NCI-H146 (cell line): ENCODE measurements around the gene RFK.
"Not testable (repeated sequence)": the region's sequence is repeated elsewhere in the genome, so short reads cannot be mapped to it uniquely, and the experiment has no call there.

Source experiments
- DNase-seq: peaks from one replicate; lab custom pipeline; 2025; lab: John Stamatoyannopoulos, UW

The RFK gene

DNA sequence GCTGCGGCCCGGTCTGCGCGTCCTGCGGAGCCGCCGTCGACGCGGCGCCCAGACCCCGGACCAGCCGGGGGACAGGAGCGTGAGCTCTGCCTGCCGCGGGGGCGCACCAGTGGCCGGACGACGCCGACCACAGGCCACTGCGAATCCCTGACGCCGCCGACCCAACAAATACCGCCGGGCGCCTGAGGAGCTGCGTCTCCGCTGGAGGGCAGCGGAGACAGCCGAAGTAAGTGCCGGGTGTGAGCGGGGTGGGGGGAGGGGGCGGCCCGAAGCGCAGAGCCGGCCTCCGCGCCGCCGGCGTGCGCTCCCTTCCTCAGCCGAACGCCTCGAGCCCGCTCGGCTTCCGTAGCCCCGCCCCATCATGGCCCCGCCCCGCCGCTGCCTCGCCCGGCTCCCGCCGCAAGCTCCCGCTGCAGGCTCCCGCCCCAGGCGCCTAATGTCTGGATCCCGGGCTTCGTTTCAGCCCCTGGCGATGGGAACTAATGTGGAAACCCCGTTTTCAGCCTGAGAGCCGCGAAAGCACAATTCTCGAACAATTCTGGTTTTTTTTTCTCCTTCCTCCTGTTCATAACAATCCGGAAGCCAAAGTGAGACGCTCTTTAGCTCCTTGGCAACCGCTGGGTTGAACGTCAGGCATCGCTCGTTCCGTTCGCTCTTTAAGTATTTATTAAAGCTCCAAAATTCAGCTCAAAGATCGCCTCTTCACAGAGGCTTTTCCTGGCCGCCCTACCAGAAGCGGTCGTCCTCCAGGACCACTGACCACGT, at the start of gene RFK:
Gene RFK (minus strand): TSS at position 232 of the 765 bp plus-strand sequence. CDS start 255 bp downstream, outside the sequence.
- DNase-seq = peak; percentile 89

DNA sequence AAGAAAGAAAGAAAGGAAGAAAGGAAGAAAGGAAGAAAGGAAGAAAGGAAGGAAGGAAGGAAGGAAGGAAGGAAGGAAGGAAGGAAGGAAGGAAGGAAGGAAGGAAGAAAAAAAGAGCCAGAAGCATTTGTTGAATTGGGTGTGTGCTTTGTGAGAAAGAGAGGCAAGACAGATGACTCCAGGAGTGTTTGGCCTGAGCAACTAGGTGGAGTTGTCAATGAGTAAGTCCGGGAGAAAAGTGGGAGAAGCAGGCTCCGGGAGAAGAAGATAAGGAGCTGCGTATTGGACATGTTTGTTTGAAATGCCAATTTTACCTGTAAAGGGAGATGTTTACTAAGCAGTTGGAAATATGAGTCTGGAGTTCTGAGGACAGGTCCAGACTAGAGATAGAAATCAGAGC, 49.7 kb upstream of the RFK start:
- no peak for DNase-seq

DNA sequence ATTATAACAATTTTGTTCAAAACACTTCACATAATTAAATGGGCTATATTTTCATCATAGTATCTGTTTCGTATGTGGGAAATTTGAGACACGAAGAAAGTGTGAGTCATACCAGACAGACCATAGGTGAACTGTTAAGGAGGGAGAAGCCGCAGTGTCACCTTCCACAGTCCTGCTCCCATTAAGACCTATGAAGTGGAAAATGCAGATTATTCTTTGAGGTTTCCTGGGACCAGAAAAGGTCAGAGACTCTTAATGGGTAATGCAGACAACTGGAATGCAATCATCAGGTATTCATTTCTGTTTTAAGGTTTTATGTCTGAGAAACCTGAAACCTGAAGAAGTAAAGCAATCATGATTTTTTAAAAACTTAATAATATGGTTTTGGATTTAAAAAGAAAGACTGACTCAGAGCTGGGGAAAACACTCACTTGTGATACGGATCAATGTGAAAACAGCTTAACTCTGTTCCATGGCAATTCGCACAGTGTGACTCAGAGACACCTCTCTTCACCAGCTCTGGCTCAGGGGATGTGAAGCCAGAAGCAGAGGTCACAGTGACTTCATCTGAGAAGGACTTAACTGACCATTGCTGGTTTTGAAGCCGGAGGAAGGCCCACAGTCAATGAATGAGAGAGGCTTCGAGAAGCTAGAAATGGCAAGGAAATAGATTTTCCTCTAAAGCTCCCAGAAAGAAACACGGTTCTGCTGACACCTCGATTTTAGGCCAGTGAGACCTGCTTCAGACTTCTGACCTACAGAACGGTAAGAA, 47.5 kb upstream of the RFK start:
- DNase-seq = no peak

DNA sequence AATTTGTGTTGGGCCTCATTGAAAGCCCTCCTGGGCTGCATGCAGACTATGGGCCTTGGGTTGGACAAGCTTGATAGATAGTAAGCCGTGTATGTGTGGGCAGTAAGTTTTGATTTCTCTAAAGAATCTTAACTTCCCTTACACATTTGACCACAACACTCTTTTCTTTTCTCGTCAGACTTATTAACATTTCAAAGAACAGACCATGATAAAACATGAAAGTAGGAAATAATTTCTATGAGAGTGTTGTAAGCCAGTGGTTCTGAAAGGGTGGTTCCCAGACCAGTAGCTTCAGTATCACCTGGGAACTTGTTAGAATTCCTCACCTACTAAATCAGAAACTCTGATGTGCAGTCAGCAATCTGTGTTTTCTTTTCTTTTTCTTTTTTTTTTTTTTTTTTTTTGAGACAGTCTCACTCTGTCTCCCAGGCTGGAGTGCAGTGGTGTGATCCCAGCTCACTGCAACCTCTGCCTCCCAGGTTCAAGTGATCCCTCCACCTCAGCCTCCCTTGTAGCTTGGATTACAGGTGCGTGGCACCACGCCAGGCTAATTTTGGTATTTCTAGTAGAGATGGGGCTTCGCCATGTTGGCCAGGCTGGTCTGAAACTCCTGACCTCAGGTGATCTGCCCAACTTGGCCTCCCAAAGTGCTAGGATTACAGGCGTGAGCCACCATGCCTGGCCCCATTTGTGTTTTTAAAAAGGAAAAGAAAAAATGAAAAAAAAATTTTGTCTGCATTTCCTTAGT, 44.8 kb upstream of the RFK start:
- DNase-seq = no peak

DNA sequence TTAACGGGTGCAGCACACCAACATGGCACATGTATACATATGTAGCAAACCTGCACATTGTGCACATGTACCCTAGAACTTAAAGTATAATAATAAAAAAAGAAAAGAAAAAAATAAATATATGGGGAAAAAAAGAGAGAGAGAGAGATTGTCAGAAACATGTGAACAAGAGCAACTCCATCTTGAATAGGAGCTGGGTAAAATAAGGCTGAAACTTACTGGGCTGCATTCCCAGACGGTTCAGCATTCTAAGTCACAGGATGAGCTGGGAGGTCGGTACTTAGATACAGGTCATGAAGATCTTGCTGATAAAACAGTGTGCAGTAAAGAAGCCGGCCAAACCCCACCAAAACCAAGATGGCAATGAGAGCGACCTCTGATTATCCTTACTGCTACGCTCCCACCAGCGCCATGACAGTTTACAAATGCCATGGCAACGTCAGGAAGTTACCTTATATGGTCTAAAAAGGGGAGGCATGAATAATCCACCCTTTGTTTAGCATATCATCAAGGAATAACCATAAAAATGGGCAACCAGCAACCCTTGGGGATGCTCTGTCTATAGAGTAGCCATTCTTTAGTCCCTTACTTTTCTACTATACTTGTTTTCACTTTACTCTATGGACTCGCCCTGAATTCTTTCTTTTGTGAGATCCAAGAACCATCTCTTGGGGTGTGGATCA, 42.9 kb upstream of the RFK start:
- DNase-seq = not testable (repeated sequence)

DNA sequence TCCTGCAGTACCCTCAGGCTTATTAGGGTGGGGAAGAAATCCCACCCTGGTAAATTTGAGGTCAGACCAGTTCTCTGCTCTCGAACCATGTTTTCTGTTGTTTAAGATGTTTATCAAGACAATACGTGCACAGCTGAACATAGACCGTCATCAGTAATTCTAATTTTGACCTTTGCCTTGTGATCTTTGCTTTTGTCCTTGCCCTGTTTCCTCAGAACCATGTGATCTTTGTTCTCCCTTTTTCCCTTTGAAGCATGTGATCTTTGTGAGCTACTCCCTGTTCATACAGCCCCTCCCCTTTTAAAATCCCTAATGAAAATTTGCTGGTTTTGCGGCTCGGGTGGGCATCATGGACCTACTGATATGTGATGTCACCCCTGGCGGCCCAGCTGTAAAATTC, 40.7 kb upstream of the RFK start:
- not testable (repeated sequence) for DNase-seq

DNA sequence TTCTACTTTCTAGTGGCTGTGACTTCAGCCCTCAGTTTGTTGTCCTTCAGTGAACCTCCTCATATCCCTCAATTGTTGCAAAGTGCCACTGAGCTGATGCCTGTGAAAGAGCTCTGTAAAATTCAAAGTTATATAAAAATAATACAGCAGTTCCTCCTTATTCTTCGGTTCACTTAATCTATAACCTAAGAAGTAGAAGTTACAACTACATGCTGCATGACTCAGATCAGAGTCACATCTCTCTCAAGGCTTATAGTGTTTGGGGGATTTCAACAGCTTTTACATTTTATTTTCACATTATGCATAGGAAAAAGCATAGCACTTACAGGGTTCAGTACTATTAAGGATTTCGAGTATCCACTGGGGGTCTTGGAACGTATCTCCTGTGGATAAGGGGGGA, 39.6 kb upstream of the RFK start:
- no peak for DNase-seq

DNA sequence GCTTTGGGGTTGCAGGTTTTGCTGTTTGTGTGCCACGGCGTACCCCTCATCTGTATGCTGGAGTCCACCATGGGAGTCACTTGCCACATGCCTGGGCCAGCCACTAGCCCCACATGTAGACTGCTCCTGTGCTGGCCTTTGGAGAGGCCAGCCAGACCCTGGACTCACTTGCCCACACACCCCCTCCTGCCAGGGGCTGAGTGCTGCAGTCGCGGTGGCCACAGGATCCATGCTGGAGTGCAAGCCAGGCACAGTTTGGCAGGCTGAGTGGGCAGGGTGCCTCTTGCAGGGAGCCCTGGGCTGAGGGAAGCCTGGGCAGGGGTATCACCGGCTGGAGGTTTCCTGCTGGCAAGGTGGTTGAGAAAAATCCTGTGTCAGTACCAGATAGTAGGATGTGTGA, 39.2 kb upstream of the RFK start:
- no peak for DNase-seq

DNA sequence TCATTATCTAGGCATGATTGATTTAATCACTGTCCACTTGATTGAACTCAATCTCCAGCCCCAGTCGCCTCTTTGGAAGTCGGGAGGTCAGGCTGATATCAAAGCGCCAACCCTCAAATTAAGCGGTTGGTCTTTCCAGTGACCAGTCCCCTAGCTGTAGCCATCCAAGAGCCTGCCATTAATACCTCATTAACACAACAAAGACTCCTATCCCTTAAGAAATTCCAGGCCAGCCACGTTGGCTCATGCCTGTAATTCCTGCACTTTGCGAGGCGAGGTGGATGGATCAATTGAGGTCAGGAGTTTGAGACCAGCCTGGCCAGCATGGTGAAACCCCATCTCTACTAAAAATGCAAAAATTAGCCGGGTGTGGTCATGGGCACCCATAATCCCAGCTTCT, 37.4 kb upstream of the RFK start:
- DNase-seq = no peak

DNA sequence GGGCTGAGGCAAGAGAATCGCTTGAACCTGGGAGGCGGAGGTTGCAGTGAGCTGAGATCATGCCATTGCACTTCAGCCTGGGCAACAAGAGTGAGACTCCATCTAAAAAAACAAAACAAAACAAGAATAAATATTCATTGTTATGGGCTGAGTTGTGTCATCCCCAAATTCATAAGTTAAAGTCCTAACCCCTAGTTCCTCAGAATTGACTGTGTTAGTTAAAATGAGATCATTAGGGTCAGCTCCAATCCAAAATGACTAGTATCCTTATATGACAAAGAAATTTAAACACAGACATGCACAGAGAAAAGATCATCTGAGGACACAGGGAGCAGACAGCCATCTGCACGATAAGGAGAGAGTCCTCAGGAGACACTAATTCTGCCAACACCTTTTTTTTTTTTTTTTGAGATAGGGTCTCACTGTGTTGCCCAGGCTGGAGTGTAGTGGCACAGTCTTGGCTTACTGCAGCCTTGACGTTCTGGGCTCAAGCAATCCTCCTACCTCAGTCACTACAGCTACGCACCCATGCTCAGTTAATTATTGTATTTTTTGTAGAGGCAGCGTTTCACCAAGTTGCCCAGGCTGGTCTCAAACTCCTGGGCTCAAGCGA, 32.7 kb upstream of the RFK start:
- no peak for DNase-seq

DNA sequence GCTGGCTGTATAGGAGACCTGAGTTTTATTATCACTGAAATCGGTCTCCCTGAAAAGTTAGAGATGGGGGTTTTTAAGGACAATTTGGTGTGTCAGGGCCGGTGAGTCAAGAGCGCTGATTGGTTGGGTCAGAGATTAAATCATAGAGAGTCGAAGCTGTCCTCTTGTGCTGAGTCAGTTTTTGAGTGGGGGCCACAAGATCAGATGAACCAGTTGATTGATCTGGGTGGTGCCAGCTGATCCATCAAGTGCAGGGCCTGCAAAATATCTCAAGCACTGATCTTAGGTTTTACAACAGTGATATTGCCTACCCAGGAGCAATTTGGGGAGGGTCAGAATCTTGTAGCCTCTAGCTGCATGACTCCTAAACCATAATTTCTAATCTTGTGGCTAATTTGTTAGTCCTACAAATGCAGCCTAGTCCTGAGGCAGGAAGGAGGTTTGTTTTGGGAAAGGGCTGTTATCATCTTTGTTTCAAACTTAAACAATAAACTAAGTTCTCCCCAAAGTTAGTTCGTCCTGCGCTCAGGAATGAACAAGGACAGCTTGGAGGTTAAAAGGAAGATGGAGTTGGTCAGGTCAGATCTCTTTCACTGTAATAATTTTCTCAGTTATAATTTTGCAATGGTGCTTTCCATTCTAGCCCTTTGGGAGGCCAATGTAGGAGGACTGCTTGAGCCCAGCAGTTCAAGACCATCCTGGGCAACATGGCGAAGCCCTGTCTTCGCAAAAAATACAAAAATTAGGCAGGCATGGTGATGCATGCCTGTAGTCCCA, 31.6 kb upstream of the RFK start:
- DNase-seq = no peak

DNA sequence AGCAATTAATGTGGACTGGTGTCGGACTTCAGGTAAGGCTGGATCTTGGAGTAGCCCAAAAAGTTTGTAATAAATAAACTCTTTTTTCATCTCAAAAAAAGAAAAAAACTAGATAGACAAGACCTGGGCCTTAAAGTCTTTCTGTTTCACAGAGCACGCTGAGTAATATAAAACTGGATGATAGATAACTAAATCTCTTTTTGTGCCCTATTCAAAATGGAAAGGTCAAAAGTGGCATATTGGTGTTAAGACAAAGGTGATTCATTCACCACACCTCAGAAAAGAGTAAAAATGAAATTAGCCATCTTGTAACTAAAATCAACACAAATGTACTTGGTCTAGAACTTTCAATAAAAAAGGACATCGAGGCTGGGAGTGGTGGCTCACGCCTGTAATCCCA, 30.3 kb upstream of the RFK start:
- DNase-seq = no peak

DNA sequence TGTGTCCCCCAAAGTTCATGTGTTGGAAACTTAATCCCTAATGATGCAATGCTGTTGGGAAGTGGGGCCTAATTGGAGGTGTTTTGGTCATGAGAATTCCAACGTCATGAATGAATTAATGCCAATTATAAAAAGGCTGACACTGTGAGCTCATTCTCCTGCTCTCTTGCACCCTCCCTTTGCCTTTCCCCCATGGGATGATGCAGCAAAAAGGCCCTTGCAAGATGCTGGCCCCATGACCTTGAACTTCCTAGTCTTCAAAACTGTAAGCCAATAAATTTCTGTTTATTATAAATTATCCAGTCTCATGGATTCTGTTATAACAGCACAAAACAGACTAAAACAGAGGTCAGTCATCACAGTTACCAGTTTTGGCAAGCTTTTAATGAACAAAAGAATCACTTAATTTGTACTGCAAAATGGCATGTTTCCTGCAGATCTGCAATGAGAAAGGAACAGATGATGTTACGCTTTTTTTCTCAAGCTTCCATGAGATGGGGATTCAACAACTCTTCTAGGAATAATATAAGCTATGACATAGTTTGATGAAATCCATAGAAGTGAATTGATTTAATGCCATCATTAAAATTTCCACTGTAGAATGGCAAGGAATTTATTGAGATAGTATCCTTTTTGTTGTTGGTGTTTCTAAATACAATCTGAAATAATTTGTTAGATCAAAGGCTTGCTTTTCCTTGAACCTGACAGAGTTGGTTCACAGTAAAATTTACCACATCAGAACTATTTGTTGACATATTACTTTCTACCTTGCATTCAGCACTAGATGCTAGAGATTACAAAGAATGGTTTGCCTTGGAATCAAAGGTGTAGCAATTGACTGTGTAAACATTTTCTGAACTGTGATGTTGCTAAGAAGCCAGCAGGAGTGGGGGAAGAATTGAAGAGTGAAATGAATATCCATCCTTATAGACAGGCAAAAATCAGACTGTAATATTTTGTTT, 29.3 kb upstream of the RFK start:
- DNase-seq = peak; percentile 31

DNA sequence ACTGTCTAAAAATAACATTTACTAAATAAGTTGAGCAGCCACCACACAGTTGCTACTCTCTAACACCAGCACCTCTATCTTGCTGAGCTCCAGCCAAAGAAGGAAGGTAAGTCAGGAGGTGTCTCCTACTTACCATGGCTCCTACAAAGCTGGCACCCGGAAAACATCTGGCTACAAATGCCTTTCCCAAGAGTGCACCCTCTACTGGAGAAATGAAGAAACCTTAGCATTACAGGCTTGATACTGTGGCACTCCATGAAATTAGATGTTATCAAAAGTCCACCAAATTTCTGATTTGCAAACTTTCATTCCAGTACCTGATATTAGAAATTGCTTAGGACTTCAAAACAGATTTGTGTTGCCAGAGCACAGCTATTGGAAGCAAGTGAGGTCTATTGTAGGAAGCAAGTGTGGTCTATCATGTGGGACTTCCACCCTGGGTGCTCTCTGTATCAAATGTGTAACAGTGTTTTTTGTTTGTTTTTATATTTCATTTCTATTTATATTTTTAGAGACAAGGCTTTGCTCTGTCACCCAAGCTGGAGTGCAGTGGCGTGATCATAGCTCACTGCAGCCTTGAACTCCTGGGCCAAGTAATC, 25.7 kb upstream of the RFK start:
- peak; percentile 5 for DNase-seq

DNA sequence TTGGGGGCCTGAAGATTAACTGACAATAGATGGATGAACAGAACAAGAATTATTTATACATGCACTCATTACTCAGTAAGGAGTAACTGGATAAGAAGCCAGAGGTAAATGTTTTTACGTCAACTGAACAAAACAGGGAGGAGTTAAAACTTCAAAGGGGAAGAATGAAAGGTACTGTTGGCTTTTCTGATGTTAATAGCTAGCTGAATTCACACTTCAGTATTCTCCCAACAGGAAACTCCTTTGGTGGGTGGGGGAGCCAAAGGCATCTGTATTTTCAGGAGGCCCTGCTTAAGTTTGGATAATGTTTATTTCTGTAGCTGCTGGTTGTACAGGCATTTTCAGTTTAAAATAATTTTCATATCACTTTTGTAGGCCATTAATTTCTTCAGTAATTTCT, 23.2 kb upstream of the RFK start:
- DNase-seq = no peak

DNA sequence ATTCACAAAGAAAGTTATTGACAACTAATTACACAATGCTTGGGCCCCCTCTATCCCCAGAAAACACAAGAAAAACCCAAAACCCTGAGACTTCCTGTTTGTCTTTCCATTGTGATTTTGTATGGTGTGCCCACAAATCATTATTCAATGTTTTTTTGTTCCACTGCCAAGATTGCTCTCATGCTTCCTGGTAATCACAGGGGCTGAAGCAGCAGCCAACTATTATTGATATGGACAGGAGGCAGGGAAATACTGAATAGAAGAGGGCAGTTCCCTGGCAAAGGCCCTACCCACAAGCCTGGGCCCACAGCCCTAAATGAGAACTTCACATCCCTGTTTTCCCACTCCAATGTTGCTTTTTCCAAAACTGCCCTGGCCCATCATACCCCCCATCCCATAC, 21.5 kb upstream of the RFK start:
- peak; percentile 50 for DNase-seq

DNA sequence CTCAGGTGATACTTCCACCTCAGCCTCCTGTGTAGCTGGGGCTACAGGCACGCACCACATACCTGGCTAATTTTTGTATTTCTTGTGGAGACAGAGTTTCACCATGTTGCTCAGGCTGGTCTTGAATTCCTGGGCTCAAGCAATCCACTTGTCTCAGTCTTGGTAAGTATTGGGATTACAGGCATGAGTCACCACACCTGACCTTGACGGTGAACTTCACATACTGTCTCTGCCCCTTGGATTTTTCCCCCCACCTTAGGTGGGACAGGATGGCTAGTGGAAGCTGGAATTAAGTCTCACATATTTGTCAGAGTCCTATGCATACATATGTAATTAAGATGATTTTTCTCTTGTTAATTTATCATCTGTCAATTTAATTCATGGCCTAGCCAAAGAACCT, 20.9 kb upstream of the RFK start:
- no peak for DNase-seq

DNA sequence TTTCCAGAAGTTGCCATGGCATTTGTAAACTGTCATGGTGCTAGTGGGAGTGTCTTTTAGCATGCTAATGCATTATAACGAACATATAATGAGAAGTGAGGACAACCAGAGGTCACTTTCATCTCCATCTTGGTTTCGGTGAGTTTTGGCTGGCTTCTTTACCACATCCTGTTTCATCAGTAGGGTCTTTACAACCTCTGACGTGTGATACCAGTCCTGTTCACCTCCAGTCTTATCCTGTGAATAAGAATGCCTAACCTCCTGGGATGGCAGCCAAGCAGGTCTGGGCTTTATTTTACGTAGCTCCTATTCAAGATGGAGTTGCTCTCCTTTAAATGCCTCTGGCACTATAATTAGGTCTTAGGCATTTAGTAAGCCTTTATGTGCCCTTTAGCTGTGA, 20.4 kb upstream of the RFK start:
- DNase-seq = no peak

DNA sequence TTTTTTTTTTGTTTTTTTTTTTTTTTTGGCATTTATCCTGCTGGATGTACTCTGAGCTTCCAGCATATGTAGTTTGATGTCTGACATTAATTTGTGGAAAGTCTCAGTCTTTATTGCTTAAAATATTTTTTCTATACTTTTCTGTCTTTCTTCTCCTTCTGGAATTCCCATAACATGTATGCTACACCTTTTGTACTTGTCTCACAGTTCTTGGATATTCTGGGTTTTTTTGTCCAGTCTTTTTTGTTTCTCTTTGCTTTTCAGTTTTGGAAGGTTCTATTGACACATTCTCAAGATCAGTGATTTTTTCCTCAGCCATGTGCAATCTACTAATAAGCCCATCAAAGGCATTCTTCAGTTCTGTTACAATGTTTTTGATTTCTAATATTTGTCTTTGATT, 19.4 kb upstream of the RFK start:
- no peak for DNase-seq
